T-helper 2 cell treated with Interferon-gamma antibody and Interleukin-4, amounts not matched to agents 100 ng/mL and 5 ng/mL, for 36 hours (primary cell): ENCODE data around the gene RHCE. TPM values are rescaled to one million over a fixed set of nuclear protein-coding genes. Genes with fewer than 3 reads are reported as not detected.
"Not testable (repeated sequence)": the region's sequence is repeated elsewhere in the genome, so short reads cannot be mapped to it uniquely, and the experiment has no call there.

Source experiments
- intact Hi-C: fragments of 100-400 bp; cut with micrococcal nuclease; formaldehyde crosslinking; loops from one replicate; pipeline ENCODE4 v1.15.1; 2023
- total RNA-seq: library from RNA; stranded (reverse); gene quantifications from 2 replicates; pipeline ENCODE4 v1.2.3, GENCODE V29; 2022

Gene RHCE
- total RNA-seq, 1 donor from 2014 or later: not detected

DNA sequence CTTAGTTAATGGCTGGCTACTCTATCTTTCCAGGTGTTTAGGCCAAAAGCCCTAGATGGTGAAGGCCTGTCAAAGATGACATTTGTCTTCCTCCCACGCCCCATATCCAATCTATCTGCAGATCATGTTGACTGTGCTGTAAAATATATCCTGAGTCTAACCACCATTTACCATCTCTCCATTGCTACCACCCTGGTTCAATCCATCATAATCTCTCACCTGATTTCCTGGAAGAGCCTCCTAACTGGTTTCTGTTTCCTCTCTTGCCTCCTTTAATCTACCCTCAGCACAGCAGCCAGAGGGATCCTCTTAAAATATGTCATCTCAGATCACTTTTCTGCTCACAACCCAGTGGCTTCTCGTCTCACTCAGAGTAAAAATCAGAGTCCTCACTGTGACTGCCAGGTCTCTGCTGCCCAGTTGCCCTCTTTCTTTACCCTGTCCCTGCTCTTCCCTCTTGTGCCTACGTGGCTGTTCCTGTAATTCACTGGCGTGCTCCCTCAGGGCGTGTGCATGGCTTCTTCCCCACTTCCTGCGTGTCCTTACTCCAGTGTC is 64.7 kb downstream of the RHCE start:
- intact Hi-C loops: no loop called here

DNA sequence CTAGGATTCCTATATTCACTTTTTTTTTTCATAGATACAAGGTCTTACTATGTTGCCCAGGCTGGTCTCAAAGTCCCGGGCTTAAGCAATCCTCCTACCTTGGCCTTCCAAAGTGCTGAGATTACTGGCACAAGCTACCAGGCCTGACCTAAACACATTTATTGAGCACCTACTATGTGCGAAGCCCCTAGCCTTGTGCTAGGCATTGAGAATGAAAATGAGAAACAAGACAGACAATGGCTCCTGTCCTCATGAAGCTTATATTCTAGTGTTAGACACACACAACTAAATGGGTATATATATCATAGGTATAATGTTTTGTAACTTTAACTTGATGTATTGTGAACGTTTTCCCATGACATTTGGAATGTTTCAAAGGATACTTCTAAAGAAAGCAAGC is 71.0 kb downstream of the RHCE start:
- intact Hi-C loops: no loop called here

DNA sequence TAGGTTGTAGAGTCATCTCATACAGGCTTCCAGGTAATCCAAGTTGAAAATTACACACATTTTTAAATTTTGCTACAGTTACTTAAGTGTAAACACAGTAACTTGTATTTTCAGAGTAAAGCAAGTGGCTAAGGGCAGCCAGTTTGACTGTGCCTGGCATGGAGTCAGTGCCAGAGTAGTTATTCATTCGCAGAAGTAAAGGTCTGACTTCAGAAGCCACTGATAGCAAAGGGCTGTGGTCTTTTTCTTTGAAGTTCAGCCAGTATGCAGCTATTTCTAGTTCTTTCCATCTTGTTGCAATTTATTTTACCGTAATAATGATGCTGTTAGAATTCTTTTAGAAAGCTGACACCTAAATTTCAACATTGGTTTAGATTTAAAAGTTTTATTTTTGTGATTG is 73.1 kb downstream of the RHCE start:
- intact Hi-C loops: no loop called here

DNA sequence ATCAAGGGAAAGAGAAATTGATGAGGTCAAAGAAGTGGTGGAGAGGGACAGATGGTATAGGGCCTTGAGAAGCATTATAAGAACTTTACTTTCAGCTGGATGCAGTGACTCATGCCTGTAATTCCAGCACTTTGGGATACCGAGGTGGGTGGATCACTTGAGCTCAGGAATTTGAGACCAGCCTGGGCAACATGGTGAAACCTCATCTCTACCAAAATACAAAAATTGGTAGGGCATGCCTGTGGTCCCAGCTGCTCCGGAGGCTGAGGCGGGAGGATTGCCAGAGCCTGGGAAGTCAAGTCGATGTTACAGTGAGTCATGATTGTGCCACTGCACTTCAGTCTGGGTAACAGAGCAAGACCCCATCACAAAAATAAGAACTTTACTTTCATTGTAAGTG is 76.8 kb downstream of the RHCE start:
- intact Hi-C loops: no loop called here

DNA sequence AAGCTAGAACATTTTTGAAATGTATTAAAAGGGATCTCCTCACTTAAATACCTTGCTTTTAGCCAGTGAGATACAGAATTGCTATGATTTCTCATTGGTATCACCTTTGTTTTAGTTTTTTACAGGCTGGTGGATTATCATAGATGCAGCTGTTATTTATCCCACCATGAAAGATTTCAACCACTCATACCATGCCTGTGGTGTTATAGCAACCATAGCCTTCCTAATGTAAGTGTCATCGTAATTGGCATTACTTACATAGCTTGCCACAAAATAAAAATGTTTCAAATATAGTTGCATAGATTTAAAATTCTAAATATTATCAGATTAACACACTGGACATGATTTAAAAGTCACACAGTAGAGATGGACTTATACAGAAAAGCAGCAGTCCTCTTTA is 77.8 kb downstream of the RHCE start:
- intact Hi-C loops: no loop called here

DNA sequence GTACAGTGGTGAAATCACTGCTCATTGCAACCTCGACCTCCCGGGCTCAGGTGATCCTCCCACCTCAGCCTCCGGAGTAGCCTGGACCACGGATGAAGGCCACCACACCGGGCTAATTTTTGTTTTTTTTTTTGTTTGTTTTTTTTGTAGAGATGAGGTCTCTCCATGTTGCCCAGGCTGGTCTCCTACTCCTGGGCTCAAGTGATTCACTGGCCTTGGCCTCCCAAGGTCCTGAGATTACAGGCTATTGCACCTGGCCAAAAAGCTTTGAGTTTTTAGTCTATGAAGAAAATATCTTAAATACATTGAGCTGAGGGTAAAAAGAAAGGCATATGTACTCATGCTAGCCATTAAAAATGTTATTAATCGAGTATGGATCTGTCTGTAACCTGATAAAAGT is 78.9 kb downstream of the RHCE start:
- intact Hi-C loops: no loop called here

DNA sequence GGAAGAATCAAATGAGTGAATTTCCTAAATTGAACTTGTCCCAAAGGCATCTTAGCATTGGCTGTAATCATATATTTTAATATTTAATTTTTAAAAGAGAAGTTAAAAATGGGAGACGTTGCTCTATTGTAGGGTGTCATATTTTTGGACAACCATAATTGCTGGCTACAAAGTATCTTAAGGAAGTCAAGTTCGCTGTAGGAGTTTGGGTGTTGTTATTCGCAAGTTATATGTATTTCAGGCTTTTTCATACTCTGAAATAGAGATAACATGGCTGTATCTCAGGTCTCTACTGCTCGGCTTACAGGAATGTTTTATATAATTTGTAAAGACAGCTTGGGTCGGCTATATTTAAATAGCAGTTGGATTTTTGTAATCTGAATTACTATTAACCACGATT is 81.6 kb downstream of the RHCE start:
- intact Hi-C loops: loop anchor here (2.0 to 10.0 kb wide), 3 partner anchors 92 to 694 kb away; partner anchors contain the start of genes MACO1, RSRP1 and SRRM1

DNA sequence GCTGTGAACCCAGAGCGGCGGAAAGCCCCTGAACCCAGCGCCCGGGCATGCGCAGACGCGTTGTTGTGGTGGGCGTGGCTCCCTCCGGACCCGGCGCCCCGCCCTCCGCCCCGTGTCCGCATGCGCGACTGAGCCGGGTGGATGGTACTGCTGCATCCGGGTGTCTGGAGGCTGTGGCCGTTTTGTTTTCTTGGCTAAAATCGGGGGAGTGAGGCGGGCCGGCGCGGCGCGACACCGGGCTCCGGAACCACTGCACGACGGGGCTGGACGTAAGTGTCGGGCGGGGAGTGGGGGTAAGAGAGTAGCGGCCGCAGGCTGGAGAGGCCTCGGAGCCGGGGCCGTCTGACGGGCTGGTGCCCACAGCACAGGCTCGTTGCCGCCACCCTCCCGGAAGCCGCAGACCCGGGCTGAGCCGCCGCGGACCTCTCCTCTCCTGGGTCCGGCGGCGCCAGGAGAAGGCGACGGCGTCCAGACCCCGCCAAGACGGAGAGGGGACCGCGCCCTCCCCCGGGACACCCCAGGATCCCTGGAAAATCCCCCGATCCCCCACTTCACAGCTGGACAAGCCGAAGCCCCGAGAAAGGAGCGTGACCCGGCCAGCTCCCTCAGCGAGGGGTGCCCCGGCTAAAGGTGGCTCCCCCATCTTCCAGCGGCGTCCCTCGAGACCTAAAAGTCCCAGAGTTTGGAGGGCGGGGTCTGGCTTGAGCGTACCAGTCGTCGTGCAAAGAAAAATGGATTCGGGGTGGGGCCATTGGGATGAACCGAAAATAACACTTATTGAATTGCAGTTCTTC is 82.2 kb downstream of the RHCE start, which contains the start of gene TMEM50A:
Gene TMEM50A, plus strand, starts transcription at position 147 of the 794 bp plus-strand sequence. CDS start 2,153 bp downstream, outside the sequence.
- intact Hi-C loops: loop anchor here (2.0 to 10.0 kb wide), 3 partner anchors 91 to 694 kb away; partner anchors contain the start of genes MACO1, RSRP1 and SRRM1

DNA sequence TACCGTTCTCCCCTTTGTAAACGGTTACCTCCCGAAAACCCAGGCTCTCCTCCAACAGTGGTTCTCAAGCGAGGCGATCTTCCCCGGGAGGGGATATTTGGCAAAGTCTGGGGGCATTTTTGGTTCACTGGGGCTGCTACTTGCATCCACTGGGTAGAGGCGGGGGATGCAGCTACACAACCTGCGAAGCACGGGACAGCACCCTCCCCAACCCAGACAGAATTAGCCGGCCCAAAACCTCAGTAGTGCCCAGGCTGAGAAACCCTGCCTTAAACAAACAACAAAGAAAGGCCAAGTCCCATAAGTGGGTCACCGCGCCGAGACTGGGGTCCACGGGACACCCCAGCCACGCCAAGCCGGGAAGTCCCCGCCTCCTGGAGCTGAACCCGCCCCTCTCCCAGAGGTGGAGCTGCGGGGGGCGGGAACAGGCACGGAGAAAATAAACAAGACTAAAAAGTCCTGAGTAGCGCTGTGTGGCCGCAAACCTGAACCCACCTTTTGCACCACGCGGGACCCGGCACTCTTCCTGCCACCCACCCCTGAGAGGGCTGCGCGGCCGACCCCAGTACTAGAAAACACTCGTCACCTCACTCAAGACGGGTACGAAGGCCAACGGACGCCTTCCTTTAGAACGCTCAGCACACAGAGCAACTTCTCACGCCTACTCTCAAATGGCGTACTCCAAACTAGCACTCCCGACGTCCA is 83.0 kb downstream of the RHCE start:
- intact Hi-C loops: loop anchor here (2.0 to 10.0 kb wide), 3 partner anchors 90 to 693 kb away; partner anchors contain the start of genes MACO1, RSRP1 and SRRM1

DNA sequence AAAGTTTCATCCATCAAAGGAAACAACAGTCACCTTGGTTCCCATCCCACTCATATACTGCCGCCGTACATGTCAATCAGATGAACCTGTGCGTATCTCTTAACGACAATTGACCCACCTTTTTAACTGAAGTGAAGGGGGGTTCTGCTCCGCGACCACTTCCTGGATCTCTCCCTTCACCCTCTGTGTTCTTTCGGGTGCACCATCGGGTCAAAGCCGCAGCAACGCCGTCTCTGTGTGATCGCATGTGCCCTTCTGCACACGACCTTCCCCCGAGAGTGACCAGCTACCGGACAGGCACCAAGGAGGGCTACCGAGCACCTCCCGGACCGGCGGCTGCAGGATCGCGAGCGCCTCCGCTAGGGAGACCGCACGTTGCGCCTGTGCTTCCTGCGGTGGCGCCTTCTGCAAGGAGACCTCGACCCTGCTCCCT is 83.7 kb downstream of the RHCE start:
- intact Hi-C loops: loop anchor here (5.0 to 10.0 kb wide), 2 partner anchors 90 to 692 kb away; partner anchors contain the start of genes RSRP1 and SRRM1

DNA sequence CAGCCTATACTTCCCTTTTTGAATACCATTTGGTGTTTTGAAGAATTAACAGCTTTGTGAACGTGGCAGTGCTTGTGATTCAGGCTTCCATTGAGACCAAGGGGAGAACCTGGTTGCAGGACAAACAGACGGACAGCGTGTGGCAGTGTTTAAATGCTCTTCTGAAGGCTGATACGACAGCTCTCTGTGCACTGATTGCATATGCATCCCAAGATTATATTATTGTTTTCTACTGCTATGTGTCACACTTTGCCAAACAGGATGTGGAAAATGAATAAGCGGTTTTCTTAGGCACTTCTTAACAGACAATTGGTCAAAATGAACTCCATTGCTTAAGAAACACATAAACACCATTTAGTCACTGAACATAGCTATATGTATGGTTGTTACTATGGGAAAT is 90.7 kb downstream of the RHCE start:
- intact Hi-C loops: loop anchor here (10.0 kb wide), 1 partner anchor 685 kb away; the partner anchor contains the start of gene SRRM1

DNA sequence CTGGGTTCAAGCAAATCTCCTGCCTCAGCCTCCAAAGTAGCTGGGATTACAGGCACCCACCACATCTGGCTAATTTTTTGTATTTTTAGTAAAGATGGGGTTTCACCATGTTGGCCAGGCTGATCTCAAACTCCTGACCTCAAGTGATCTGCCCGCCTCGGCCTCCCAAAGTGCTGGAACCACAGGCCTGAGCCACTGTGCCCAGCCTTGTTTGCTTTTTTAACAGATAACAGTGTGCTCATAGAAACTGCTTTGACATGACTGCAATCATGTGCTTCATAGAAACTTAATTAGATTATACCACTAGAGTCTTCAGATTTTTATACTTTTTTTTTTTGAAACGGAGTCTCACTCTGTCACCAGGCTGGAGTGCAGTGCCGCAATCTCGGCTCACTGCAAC is 91.3 kb downstream of the RHCE start:
- intact Hi-C loops: not testable (repeated sequence)

DNA sequence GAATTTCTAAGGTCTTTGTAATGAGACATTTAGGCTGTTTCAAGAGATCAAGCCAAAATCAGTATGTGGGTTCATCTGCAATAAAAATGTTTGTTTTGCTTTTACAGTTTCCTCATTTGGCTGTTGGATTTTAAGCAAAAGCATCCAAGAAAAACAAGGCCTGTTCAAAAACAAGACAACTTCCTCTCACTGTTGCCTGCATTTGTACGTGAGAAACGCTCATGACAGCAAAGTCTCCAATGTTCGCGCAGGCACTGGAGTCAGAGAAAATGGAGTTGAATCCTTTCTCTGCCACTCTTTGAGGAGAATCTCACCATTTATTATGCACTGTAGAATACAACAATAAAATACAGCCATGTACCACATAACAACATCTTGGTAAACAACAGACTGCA is 91.8 kb downstream of the RHCE start:
- intact Hi-C loops: not testable (repeated sequence)

DNA sequence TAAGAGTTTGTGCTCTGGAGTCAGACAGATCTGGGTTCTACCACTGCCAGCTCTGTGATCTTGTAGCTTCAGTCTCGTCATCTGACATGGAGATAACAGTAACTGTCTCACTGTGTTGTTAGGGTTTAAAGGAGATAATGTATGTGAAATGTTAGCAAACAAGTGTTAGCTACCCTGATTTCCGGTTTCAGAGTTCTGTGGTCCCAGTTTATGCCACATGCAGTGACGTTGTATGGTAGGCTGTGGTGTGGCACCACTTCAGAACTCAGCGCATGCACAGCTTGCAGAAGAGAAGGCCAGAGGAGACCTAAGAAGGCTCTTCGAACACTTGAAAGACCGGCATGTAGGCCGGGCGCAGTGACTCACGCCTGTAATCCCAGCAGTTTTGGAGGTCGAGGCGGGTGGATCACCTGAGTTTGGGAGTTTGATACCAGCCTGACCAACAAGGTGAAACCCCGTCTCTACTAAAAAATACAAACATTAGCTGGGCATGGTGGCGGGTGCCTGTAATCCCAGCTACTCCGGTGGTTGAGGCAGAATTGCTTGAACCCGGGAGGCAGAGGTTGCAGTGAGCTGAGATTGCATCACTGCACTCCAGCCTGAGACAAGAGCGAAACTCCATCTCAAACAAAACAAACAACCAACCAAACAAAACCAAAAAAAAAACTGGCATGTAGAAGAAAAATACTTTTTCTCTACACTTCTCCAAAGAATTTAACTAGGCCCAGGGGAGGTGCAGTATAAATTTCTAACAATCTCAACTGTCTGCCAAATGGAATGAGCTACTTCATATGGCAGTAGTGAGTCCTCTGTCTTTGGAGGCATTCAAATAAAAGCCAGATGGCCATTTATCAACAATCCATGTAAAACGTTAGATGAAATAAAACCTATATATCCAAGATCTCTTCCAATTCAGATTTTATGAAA is 92.5 kb downstream of the RHCE start:
- intact Hi-C loops: not testable (repeated sequence)

DNA sequence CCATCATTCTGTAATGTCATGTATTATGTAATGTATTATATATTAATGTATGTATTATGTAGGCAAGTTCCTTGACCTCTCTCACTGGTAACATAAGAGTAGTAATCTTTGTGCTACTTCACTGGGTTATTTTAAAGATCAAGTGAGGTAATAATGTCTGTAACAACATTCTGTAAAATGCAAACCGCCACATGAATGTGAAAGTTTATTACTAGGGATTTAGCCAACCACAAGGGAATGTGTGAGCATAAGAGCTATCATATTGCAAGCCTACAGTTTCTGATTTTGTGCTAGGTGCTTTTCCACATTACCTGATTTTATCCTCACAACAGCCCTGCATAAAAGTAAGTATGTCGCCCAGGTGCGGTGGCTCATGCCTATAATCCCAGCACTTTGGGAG is 96.2 kb downstream of the RHCE start:
- intact Hi-C loops: not testable (repeated sequence)

DNA sequence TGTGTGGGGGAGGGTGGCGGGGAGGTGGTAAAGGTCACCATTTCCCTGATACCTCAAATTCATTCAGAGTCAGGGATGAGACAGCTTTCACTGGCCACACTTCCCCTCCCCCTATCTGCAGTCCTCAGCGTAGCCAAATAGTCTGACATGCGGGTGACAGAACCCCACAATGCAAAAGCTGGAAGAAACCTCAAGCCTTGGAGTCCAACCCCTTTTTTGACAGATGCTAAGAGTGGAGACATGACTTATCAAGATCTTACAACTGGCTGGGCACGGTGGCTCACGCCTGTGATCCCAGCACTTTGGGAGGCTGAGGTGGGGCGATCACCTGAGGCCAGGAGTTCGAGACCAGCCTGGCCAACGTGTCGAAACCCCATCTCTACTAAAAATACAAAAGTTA is 98.5 kb downstream of the RHCE start:
- intact Hi-C loops: not testable (repeated sequence)

DNA sequence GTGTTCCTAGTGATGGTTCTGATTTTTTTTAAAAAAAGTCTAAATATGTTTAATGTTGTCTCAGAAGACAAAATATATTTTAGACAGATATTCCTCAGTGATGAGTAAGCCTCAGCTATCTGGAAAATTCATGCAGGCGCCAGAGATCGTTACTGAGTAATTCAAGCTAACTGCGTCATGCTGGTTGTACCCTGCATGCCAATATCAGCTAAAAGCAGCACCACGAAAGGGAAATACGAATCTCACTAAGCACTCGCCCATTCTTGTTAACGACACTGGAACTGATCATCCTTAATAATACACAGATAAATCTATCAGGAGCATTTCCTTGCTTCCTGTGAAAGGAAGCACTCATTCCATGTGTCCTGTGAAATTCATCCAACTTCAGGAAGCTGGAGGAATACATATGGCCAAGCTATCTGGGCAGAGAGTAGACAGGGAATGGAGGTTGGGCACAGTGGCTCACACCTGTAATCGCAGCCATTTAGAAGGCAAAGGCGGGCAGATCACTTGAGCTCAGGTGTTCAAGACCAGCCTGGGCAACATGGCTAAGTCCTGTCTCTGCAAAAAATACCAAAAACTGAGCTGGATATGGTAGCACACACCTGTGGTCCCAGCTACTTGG is 100.2 kb downstream of the RHCE start:
- intact Hi-C loops: not testable (repeated sequence)

DNA sequence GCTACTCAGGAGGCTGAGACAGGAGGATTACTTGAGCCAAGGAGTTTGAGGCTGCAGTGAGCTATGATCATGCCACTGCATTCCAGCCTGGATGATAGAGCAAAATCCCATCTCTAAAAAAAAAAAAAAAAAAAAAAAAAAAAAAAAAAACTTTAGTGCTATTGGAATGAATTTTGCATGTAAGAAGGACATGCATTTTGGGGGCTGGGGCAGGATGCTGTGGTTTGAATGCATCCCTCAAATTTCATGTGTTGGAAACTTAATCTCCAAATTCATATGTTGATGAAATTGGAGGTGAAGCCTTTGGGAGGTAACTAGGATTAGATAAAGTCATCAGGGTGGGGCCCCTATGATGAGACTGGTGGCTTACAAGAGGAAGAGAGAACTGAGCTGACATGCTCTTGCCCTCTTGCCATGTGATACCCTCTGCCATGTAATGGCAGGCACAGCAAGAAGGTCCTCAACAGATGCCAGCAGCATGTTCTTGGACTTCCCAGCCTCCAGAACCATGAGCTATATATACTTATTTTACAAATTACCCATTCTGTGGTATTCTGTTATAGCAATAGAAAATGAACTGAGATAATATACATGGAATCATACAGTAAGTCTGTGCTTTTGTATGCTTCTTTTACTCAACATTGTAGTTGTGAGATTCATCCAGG is 107.7 kb downstream of the RHCE start:
- intact Hi-C loops: not testable (repeated sequence)
